EH (cell line): ENCODE data around the gene DNAJC17.

Experiments
- DNase-seq: peaks from one replicate; pipeline ENCODE4 v3.0.0-alpha.2; 2015; ENCODE audit warnings: low read depth

Gene DNAJC17

GRCh38 chr15:40829115-40829514 is 21.8 kb upstream of the DNAJC17 start:
- no peak for DNase-seq

- DNase-seq: no peak
Observed at GRCh38 chr15:40828447-40829036, 21.3 kb upstream of the DNAJC17 start, which contains the start of gene PPP1R14D. Gene PPP1R14D (minus strand): TSS chr15:40828708. CDS start chr15:40828641, 67 bp downstream.

GRCh38 chr15:40826423-40827075 is 19.3 kb upstream of the DNAJC17 start:
- DNase-seq: peak; percentile 44

GRCh38 chr15:40825661-40826422 is 18.6 kb upstream of the DNAJC17 start:
- DNase-seq: peak; percentile 55

GRCh38 chr15:40823572-40824343 is 16.5 kb upstream of the DNAJC17 start:
- DNase-seq: no peak

GRCh38 chr15:40821195-40821594 is 13.9 kb upstream of the DNAJC17 start:
- no peak for DNase-seq

- no peak for DNase-seq
Observed at GRCh38 chr15:40819048-40819447, 11.8 kb upstream of the DNAJC17 start.

- peak; percentile 23 for DNase-seq
Observed at GRCh38 chr15:40815042-40815698, 7.9 kb upstream of the DNAJC17 start.

GRCh38 chr15:40812721-40813425 is 5.6 kb upstream of the DNAJC17 start:
- no peak for DNase-seq

GRCh38 chr15:40808861-40809450 is 1.7 kb upstream of the DNAJC17 start:
- no peak for DNase-seq

GRCh38 chr15:40807888-40808461 is 702 bp upstream of the DNAJC17 start:
- DNase-seq: peak; percentile 27

- DNase-seq: no peak
Observed at GRCh38 chr15:40806672-40807027, 623 bp downstream of the DNAJC17 start.

- no peak for DNase-seq
Observed at GRCh38 chr15:40803688-40804087, 3.6 kb downstream of the DNAJC17 start.

GRCh38 chr15:40803076-40803475 is 4.2 kb downstream of the DNAJC17 start:
- no peak for DNase-seq

GRCh38 chr15:40799523-40799922 is 7.8 kb downstream of the DNAJC17 start:
- DNase-seq: no peak

GRCh38 chr15:40796512-40796911 is 10.8 kb downstream of the DNAJC17 start:
- DNase-seq: no peak

- DNase-seq: no peak
Observed at GRCh38 chr15:40796041-40796440, 11.2 kb downstream of the DNAJC17 start.

- DNase-seq: peak; percentile 92
Observed at GRCh38 chr15:40793216-40793989, 13.9 kb downstream of the DNAJC17 start.

- no peak for DNase-seq
Observed at GRCh38 chr15:40792394-40792793, 14.9 kb downstream of the DNAJC17 start.

- DNase-seq: peak; percentile 34
Observed at GRCh38 chr15:40790718-40791117, 16.6 kb downstream of the DNAJC17 start.
